Fibroblast of lung (primary cell): Measurements from ENCODE around the gene TOMM7. TPM values are rescaled to one million over a fixed set of nuclear protein-coding genes. Genes with fewer than 3 reads are reported as not detected.

Source experiments
- DNase-seq, 2 donors: peaks; one replicate each; pipeline versions ENCODE4 v3.0.0 to v3.0.0-alpha.2; 2010; ENCODE audit warnings: low read depth in 2 of 2
- H2AFZ ChIP-seq: 2 replicates; pipeline ENCODE4 v1.5.1; 2012; ENCODE audit warnings: low read length, control low read depth, inconsistent platforms
- H3K27ac ChIP-seq: 2 replicates; pipeline ENCODE4 v1.5.1; 2011; ENCODE audit warnings: low read length, control low read depth; ENCODE audit not compliant: insufficient read depth
- H3K27me3 ChIP-seq: 2 replicates; pipeline ENCODE4 v1.5.1; 2011; ENCODE audit warnings: mild to moderate bottlenecking, low read length; ENCODE audit not compliant: control insufficient read depth, insufficient read depth
- H3K36me3 ChIP-seq: 2 replicates; pipeline ENCODE4 v1.5.1; 2011; ENCODE audit warnings: low read length; ENCODE audit not compliant: control insufficient read depth, insufficient read depth
- H3K4me1 ChIP-seq: 2 replicates; pipeline ENCODE4 v1.5.1; 2011; ENCODE audit warnings: low read length; ENCODE audit not compliant: control insufficient read depth, insufficient read depth; ENCODE audit errors: extremely low read depth
- H3K4me2 ChIP-seq: 2 replicates; pipeline ENCODE4 v1.5.1; 2011; ENCODE audit warnings: low read length, control low read depth; ENCODE audit not compliant: insufficient read depth; ENCODE audit errors: extremely low read depth
- H3K4me3 ChIP-seq, 4 experiments: fragments of 200-600 bp in 1 of 4; sonication (generic) in 1 of 4; replicated peaks in 1 of 4; 2 replicates each; pipeline ENCODE4 v1.5.1; 2011 to 2016; ENCODE audit warnings: low read length in 4 of 4, low read depth in 3 of 4, mild to moderate bottlenecking in 3 of 4, control low read depth in 2 of 4, inconsistent platforms in 1 of 4, mixed read lengths in 1 of 4; ENCODE audit not compliant: insufficient read depth in 1 of 4; ENCODE audit errors: control extremely low read depth in 1 of 4
- H3K79me2 ChIP-seq: 2 replicates; pipeline ENCODE4 v1.5.1; 2012; ENCODE audit warnings: mild to moderate bottlenecking, low read length, inconsistent platforms; ENCODE audit not compliant: control insufficient read depth, insufficient read depth
- H3K9ac ChIP-seq: 2 replicates; pipeline ENCODE4 v1.5.1; 2011; ENCODE audit warnings: mild to moderate bottlenecking, low read length, control low read depth; ENCODE audit not compliant: insufficient read depth
- H3K9me3 ChIP-seq: 2 replicates; pipeline ENCODE4 v1.5.1; 2012; ENCODE audit warnings: low read depth, low read length; ENCODE audit not compliant: control insufficient read depth, insufficient read depth
- H4K20me1 ChIP-seq: 2 replicates; pipeline ENCODE4 v1.5.1; 2011; ENCODE audit warnings: low read length; ENCODE audit not compliant: control insufficient read depth, insufficient read depth; ENCODE audit errors: extremely low read depth
- EZH2 ChIP-seq: IDR thresholded peaks from 2 replicates; pipeline ENCODE4 v1.5.1; 2012; ENCODE audit warnings: low read length, control low read depth, mild to moderate bottlenecking; ENCODE audit errors: missing control alignments
- polyA plus RNA-seq, 2 donors: library from polyadenylated mRNA; depleted of rRNA in 1 of 2; stranded (reverse) in 1 of 2; unstranded in 1 of 2; fragments of >200 nt; gene quantifications; 2 replicates each; pipeline ENCODE4 v1.2.1, GENCODE V29; 2011 to 2012; ENCODE audit warnings: missing spikeins in 1 of 2
- total RNA-seq: library from RNA; depleted of rRNA; stranded (reverse); fragments of >200 nt; gene quantifications from 2 replicates; pipeline ENCODE4 v1.2.1, GENCODE V29; 2014
- TF ChIP-seq, protein P1 (sequence below), 2 donors: IDR thresholded peaks in 1 of 2; conservative IDR thresholded peaks in 1 of 2; 1 replicate in 1 of 2; 2 replicates in 1 of 2; pipeline ENCODE4 v1.5.1; 2011 to 2012; ENCODE audit warnings: low read length in 2 of 2, control low read depth in 1 of 2, inconsistent platforms in 1 of 2, low read depth in 1 of 2, mild to moderate bottlenecking in 1 of 2

Gene TOMM7
- total and polyA plus RNA-seq, 2 donors (not counting 1 experiment from before 2014, with no cell fraction given): 239 to 275 TPM

DNA sequence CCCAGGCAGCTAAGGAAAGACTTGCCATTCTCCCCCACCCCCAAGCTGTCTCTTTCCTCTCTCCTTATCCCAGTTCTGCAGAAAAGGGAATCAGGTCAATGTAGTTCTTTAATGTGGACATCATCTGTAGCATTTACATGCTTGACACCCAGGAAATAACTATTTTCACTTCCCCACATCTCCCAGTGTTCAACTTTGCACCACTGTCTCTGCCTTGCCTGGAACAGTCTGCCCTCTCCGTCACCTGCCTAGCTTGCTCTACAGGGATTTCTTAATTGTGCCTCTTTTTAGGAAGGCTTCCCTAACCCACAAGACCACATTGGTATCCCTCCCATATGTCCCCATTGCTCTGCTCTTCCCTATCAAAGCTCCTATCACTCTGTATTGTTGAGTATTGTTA lies 45.9 kb upstream of the TOMM7 start:
- H3K9me3 ChIP-seq: no peaks in the 10 kb centered on the region
- no peak overlapping the region for H3K4me2 ChIP-seq
- H3K79me2 ChIP-seq: no peaks in the 10 kb centered on the region
- H3K4me3 ChIP-seq: no peak overlapping the region
- H3K9ac ChIP-seq: no peak overlapping the region
- no peaks in the 10 kb centered on the region for H4K20me1 ChIP-seq
- H3K36me3 ChIP-seq: no peaks in the 10 kb centered on the region
- TF ChIP-seq EZH2: no peak
- TF ChIP-seq, protein P1, sequence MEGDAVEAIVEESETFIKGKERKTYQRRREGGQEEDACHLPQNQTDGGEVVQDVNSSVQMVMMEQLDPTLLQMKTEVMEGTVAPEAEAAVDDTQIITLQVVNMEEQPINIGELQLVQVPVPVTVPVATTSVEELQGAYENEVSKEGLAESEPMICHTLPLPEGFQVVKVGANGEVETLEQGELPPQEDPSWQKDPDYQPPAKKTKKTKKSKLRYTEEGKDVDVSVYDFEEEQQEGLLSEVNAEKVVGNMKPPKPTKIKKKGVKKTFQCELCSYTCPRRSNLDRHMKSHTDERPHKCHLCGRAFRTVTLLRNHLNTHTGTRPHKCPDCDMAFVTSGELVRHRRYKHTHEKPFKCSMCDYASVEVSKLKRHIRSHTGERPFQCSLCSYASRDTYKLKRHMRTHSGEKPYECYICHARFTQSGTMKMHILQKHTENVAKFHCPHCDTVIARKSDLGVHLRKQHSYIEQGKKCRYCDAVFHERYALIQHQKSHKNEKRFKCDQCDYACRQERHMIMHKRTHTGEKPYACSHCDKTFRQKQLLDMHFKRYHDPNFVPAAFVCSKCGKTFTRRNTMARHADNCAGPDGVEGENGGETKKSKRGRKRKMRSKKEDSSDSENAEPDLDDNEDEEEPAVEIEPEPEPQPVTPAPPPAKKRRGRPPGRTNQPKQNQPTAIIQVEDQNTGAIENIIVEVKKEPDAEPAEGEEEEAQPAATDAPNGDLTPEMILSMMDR (conservative IDR thresholded peaks at IDR 0.05 in 1 of 2, IDR thresholded peaks at IDR 0.05 in 1 of 2; ENCODE audit: low read depth in 1 of 2, low read length in 2 of 2): no peak
- no peak overlapping the region for H3K27ac ChIP-seq
- peaks cover 29% of the 10 kb centered on the region for H3K4me1 ChIP-seq
- no peak overlapping the region for H2AFZ ChIP-seq
- no peaks in the 10 kb centered on the region for H3K27me3 ChIP-seq
- no peak for DNase-seq

DNA sequence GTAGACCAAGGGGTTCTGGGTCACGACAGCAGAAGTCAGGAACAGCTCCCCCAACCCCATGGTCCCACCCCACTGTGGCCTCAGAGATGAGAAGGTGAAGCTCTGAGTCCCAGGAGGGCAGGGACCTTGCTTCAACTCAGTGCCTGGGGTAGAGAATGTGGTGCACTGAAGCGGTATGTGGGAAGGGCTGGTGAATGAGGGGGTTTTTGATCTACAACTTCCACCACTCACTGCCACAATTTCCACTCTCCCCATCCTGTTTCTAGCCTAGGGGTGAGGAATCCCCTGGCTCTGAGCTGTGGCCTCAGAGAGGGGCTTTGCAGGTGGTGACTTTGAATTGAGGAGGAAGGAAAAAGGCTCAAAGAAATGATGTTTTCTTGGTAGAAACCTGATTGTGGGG lies 44.9 kb upstream of the TOMM7 start:
- no peak for DNase-seq
- Histone ChIP-seq H4K20me1 (no peaks in the 10 kb centered on the region), H3K4me2 (no peak overlapping the region), H3K4me1 (peaks cover 29% of the 10 kb centered on the region), H3K27me3 (no peaks in the 10 kb centered on the region), H3K79me2 (no peaks in the 10 kb centered on the region), H3K9ac (no peak overlapping the region), H3K36me3 (no peaks in the 10 kb centered on the region), H3K4me3 (no peak overlapping the region), H3K9me3 (no peaks in the 10 kb centered on the region), H2AFZ (no peak overlapping the region), H3K27ac (peak overlapping the region; percentile 92)
- TF ChIP-seq EZH2: no peak
- TF ChIP-seq, protein P1 (conservative IDR thresholded peaks at IDR 0.05 in 1 of 2, IDR thresholded peaks at IDR 0.05 in 1 of 2; ENCODE audit: low read depth in 1 of 2, low read length in 2 of 2): no peak

DNA sequence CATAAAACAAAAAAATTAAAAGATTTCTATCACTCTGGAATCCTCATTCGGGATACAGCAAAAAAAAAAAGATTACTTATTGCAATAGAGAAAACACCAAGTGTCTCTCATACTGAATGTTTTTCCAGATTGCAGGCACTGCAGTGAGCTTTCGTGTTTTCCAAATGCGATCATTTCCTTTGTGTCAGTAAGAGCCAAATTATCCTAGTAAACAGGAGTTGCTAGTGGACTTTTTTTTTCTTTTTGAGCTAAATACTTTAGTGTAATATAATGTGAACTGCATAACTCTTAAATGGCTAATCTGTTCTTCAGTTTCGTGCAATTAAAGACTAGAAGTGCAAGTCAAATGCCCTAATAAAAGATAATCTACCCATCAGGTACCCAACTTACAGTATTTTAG lies 44.4 kb upstream of the TOMM7 start:
- DNase-seq: peak; percentile 65 to 86
- no peaks in the 10 kb centered on the region for H3K79me2 ChIP-seq
- TF ChIP-seq, protein P1 (conservative IDR thresholded peaks at IDR 0.05 in 1 of 2, IDR thresholded peaks at IDR 0.05 in 1 of 2; ENCODE audit: low read depth in 1 of 2, low read length in 2 of 2): no peak
- no peak for TF ChIP-seq EZH2
- H4K20me1 ChIP-seq: no peaks in the 10 kb centered on the region
- H3K4me2 ChIP-seq: peak overlapping the region; percentile 45
- no peak overlapping the region for H2AFZ ChIP-seq
- H3K9ac ChIP-seq: no peak overlapping the region
- H3K27me3 ChIP-seq: no peaks in the 10 kb centered on the region
- no peak overlapping the region for H3K4me3 ChIP-seq
- peak overlapping the region; percentile 92 for H3K27ac ChIP-seq
- no peaks in the 10 kb centered on the region for H3K36me3 ChIP-seq
- peaks cover 29% of the 10 kb centered on the region for H3K4me1 ChIP-seq
- no peaks in the 10 kb centered on the region for H3K9me3 ChIP-seq
